ENCODE results near the gene DQX1.

DNA sequence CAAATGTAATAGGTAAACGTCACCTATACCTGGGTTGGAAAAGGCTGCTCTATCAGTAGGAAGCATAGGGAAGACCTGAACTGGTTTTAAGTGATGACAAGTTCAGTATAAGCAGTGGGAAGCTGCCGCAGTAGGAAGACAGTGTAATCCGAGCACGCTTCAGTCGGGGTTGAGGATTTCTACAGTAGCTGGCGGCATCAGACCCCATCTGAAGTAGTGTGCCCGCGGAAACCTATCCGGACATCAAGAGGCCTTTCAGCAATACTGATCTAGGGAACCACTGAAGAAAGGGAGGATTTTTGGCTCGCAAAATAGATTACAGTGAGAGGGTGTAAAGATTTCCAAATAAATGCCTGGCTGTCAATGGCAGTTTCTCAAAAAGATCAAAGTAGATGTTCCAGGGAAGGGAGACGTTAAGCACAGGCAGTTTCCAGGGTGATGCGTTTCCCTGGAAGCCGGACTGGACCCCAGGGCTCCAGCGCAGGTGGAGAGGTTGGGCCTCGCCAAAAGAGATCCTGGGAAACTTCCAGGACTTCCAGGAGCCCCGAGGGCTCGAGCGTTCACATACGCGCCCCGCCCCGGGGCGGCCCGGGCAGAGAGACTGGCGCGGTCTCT lies 22.4 kb upstream of the DQX1 start:
- TF ChIP-seq, protein P1, sequence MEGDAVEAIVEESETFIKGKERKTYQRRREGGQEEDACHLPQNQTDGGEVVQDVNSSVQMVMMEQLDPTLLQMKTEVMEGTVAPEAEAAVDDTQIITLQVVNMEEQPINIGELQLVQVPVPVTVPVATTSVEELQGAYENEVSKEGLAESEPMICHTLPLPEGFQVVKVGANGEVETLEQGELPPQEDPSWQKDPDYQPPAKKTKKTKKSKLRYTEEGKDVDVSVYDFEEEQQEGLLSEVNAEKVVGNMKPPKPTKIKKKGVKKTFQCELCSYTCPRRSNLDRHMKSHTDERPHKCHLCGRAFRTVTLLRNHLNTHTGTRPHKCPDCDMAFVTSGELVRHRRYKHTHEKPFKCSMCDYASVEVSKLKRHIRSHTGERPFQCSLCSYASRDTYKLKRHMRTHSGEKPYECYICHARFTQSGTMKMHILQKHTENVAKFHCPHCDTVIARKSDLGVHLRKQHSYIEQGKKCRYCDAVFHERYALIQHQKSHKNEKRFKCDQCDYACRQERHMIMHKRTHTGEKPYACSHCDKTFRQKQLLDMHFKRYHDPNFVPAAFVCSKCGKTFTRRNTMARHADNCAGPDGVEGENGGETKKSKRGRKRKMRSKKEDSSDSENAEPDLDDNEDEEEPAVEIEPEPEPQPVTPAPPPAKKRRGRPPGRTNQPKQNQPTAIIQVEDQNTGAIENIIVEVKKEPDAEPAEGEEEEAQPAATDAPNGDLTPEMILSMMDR (IDR thresholded peaks at IDR 0.05; ENCODE audit: insufficient read depth, low read length) = no peak
- TF ChIP-seq POLR2AphosphoS5 (IDR thresholded peaks at IDR 0.05; ENCODE audit: low read depth) (no peak), GABPA (IDR thresholded peaks at IDR 0.05; ENCODE audit: low read depth) (no peak)

Data from HL-60 (cell line).